GM12891 (cell line): ENCODE data around the gene PABPN1.

ENCODE experiments used
- PAX5 ChIP-seq: IDR thresholded peaks from 2 replicates; pipeline ENCODE4 v1.6.1; 2011; ENCODE audit warnings: low read length, moderate library complexity, mild to moderate bottlenecking; ENCODE audit not compliant: insufficient read depth, severe bottlenecking
- POLR2A ChIP-seq: IDR thresholded peaks from 2 replicates; pipeline ENCODE4 v1.6.1; 2011; ENCODE audit warnings: low read depth, low read length, control low read depth

- TF ChIP-seq POLR2A (peak; percentile 75), PAX5 (no peak)
Measured at GRCh38 chr14:23284654-23285529, 36.4 kb upstream of the PABPN1 start.
